Hepatocyte (in vitro differentiated cells): ENCODE measurements around the gene NAV2. TPM values are rescaled to one million over a fixed set of nuclear protein-coding genes. Genes with fewer than 3 reads are reported as not detected.
A peak's percentile ranks its signal among the peaks of the same experiment; 100 is the strongest.

Experiments used
- DNase-seq: peaks from one replicate; pipeline ENCODE4 v3.0.0-alpha.2; 2016; ENCODE audit warnings: low spot score
- H2AFZ ChIP-seq: fragments of 200-600 bp; sonication (generic); 2 replicates; pipeline ENCODE4 v1.6.0; 2016; ENCODE audit warnings: antibody characterized with exemption, mild to moderate bottlenecking
- H3K27ac ChIP-seq: fragments of 200-600 bp; sonication (generic); 2 replicates; pipeline ENCODE4 v1.5.1; 2016; ENCODE audit warnings: mild to moderate bottlenecking
- H3K27me3 ChIP-seq: fragments of 200-600 bp; sonication (generic); 2 replicates; pipeline ENCODE4 v1.6.1; 2016
- H3K36me3 ChIP-seq: fragments of 200-600 bp; sonication (generic); replicated peaks from 2 replicates; pipeline ENCODE4 v1.5.1; 2016; ENCODE audit warnings: low read depth; ENCODE audit not compliant: insufficient read depth
- H3K4me1 ChIP-seq: fragments of 200-600 bp; sonication (generic); 2 replicates; pipeline ENCODE4 v1.5.1; 2016; ENCODE audit warnings: mild to moderate bottlenecking, moderate library complexity; ENCODE audit not compliant: insufficient read depth
- H3K4me2 ChIP-seq: fragments of 200-600 bp; sonication (generic); 2 replicates; pipeline ENCODE4 v1.6.0; 2016
- H3K4me3 ChIP-seq: fragments of 200-600 bp; sonication (generic); 2 replicates; pipeline ENCODE4 v1.5.1; 2016; ENCODE audit warnings: mild to moderate bottlenecking
- H3K79me2 ChIP-seq: fragments of 200-600 bp; sonication (generic); 2 replicates; pipeline ENCODE4 v1.6.0; 2017; ENCODE audit warnings: mild to moderate bottlenecking
- H3K9me2 ChIP-seq: fragments of 200-600 bp; sonication (generic); replicated peaks from 2 replicates; pipeline ENCODE4 v1.6.0; 2017; ENCODE audit warnings: mild to moderate bottlenecking; ENCODE audit not compliant: insufficient read depth
- H3K9me3 ChIP-seq: fragments of 200-600 bp; sonication (generic); 2 replicates; pipeline ENCODE4 v1.5.1; 2016; ENCODE audit warnings: low read depth, mild to moderate bottlenecking
- H4K20me1 ChIP-seq: fragments of 200-600 bp; sonication (generic); 2 replicates; pipeline ENCODE4 v1.6.0; 2016; ENCODE audit warnings: mild to moderate bottlenecking; ENCODE audit not compliant: insufficient read depth, poor library complexity, severe bottlenecking
- EZH2 ChIP-seq: fragments of 200-600 bp; sonication (generic); IDR thresholded peaks from 2 replicates; pipeline ENCODE4 v1.6.1; 2016; ENCODE audit warnings: antibody characterized with exemption, mild to moderate bottlenecking, borderline replicate concordance
- EZH2phosphoT487 ChIP-seq: fragments of 200-600 bp; sonication (generic); IDR thresholded peaks from one replicate; pipeline ENCODE4 v1.6.1; 2018; ENCODE audit warnings: antibody characterized with exemption, mild to moderate bottlenecking, low read depth, moderate library complexity; ENCODE audit not compliant: unreplicated experiment, severe bottlenecking
- WGBS: methylation state at CpG from one replicate; pipeline ENCODE4 v1.1.6; 2016; ENCODE audit warnings: low lambda C conversion rate; ENCODE audit errors: missing lambda C conversion rate; 5-methylcytosine and 5-hydroxymethylcytosine counted together
- polyA plus RNA-seq: library from polyadenylated mRNA; unstranded; fragments of >200 nt; fragmentation: Nextera tagmentation; extraction: Ambion mirVana; gene quantifications from 2 replicates; pipeline ENCODE4 v1.2.1, GENCODE V29; 2016
- total RNA-seq: library from RNA; depleted of rRNA; stranded (reverse); fragments of >200 nt; gene quantifications from 2 replicates; pipeline ENCODE4 v1.2.3, GENCODE V29; 2014
- TF ChIP-seq, protein P1 (sequence below): fragments of 200-600 bp; sonication (generic); IDR thresholded peaks from 2 replicates; pipeline ENCODE4 v1.5.1; 2016; ENCODE audit warnings: antibody characterized with exemption, mild to moderate bottlenecking; ENCODE audit not compliant: poor library complexity

Gene NAV2
- total and polyA plus RNA-seq, 2 experiments from 2014 or later: 23.7 to 30.8 TPM

DNA sequence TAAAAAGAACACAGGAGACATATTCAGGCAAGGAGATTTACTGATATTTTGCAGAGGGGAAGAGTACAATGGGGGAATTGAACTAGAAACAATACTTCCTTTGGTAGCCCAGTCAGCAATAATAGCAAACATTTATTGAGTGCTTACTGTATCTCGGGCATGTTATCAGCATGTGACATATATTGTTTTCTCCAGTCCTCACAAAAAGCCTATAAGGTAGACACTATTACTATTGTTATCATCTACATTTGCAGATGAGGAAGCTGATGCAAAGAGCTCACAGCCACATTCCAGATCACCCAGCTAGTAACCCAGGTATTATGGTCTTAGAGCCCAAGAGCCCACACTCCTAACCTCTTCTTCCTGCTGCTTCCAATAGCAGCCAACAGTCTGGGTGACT is 27.9 kb downstream of the NAV2 start:
- Histone ChIP-seq H3K27ac (no peak overlapping the region), H3K4me2 (no peak overlapping the region), H3K79me2 (no peaks in the 10 kb centered on the region), H4K20me1 (no peaks in the 10 kb centered on the region), H3K4me1 (peaks cover 9% of the 10 kb centered on the region), H3K27me3 (no peaks in the 10 kb centered on the region), H2AFZ (no peak overlapping the region), H3K9me2 (no peaks in the 10 kb centered on the region), H3K36me3 (no peaks in the 10 kb centered on the region), H3K9me3 (no peaks in the 10 kb centered on the region), H3K4me3 (no peak overlapping the region)
- TF ChIP-seq EZH2 (no peak), EZH2phosphoT487 (no peak)
- TF ChIP-seq, protein P1, sequence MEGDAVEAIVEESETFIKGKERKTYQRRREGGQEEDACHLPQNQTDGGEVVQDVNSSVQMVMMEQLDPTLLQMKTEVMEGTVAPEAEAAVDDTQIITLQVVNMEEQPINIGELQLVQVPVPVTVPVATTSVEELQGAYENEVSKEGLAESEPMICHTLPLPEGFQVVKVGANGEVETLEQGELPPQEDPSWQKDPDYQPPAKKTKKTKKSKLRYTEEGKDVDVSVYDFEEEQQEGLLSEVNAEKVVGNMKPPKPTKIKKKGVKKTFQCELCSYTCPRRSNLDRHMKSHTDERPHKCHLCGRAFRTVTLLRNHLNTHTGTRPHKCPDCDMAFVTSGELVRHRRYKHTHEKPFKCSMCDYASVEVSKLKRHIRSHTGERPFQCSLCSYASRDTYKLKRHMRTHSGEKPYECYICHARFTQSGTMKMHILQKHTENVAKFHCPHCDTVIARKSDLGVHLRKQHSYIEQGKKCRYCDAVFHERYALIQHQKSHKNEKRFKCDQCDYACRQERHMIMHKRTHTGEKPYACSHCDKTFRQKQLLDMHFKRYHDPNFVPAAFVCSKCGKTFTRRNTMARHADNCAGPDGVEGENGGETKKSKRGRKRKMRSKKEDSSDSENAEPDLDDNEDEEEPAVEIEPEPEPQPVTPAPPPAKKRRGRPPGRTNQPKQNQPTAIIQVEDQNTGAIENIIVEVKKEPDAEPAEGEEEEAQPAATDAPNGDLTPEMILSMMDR: no peak
- 51% methylated on average over 1 of the region's 1 CpG for WGBS
- DNase-seq: no peak

DNA sequence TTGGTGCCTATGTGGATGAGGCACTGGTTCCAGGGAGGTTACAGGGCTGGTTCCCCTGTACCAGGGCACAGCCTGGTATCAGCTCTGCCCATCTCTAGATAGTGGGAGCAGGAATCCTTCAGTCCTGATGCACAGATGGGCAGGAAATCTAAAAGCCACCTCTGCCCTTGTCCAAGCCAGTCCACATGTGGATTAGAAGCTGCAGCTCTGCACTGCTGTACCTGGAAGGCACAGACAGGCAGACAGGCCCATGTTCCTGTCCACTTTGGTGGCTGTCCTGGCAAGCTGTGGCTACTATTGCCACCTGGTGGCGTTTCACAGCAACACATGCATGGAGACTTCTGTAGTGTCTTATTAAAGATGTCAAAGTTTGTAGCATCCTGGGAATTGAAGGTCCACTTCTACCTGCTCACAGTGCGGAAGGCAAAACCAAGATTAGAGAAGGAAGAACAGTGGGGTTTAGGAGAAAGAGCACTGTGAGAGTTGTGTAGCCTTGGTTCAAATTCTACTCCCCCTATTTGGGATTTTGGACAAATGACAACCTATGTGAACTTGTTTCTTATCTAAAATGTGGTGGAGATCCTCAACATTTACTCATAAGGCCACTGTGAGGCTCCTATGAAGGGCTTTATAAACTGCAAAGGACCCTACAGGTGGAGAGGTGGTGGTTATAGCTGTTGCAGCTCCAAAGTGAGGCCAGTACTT is 30.1 kb downstream of the NAV2 start:
- H3K4me3 ChIP-seq: no peak overlapping the region
- WGBS: 35% methylated on average over 2 of the region's 2 CpGs
- H3K27me3 ChIP-seq: no peaks in the 10 kb centered on the region
- TF ChIP-seq, protein P1: peak; percentile 94
- TF ChIP-seq EZH2 (no peak), EZH2phosphoT487 (no peak)
- peaks cover 9% of the 10 kb centered on the region for H3K4me1 ChIP-seq
- H3K36me3 ChIP-seq: no peaks in the 10 kb centered on the region
- H4K20me1 ChIP-seq: no peaks in the 10 kb centered on the region
- H3K27ac ChIP-seq: no peak overlapping the region
- H3K9me3 ChIP-seq: no peaks in the 10 kb centered on the region
- no peak overlapping the region for H2AFZ ChIP-seq
- no peak overlapping the region for H3K4me2 ChIP-seq
- no peaks in the 10 kb centered on the region for H3K79me2 ChIP-seq
- peak; percentile 88 for DNase-seq
- H3K9me2 ChIP-seq: no peaks in the 10 kb centered on the region

DNA sequence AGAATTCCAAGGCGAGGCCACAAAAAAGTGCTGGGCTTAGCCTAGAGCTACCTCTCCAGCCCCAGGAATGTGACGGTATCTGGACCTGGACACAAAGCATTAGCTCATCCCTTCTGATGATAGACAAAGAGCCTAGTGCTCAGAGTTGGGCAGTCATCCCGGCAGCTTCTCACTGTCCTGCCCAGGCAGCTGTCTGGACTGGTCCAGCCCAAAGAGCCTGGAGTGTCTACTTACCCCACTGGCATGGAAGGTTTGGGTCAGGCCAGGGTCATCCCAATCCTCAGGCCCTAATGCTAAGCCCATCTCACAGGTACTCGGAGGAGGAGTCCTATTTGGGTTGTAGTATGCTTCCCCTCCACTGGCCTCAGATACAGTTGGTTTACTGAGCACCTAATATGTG is 31.0 kb downstream of the NAV2 start:
- no peaks in the 10 kb centered on the region for H3K27me3 ChIP-seq
- 80% methylated on average over 4 of the region's 4 CpGs for WGBS
- no peak overlapping the region for H3K4me2 ChIP-seq
- H3K9me2 ChIP-seq: no peaks in the 10 kb centered on the region
- no peak for DNase-seq
- TF ChIP-seq EZH2 (no peak), EZH2phosphoT487 (no peak)
- TF ChIP-seq, protein P1: no peak
- no peaks in the 10 kb centered on the region for H3K36me3 ChIP-seq
- H3K9me3 ChIP-seq: no peaks in the 10 kb centered on the region
- no peaks in the 10 kb centered on the region for H3K79me2 ChIP-seq
- no peak overlapping the region for H2AFZ ChIP-seq
- H3K4me1 ChIP-seq: peaks cover 9% of the 10 kb centered on the region
- no peaks in the 10 kb centered on the region for H4K20me1 ChIP-seq
- no peak overlapping the region for H3K4me3 ChIP-seq
- no peak overlapping the region for H3K27ac ChIP-seq
